Endothelial cell of umbilical vein (primary cell): ENCODE measurements around the gene COL4A1. TPM values are rescaled to one million over a fixed set of nuclear protein-coding genes. Genes with fewer than 3 reads are reported as not detected.
A peak's percentile ranks its signal among the peaks of the same experiment; 100 is the strongest.

Source experiments
- BruUV-seq: library from RNA; stranded (reverse); fragments of 400-500 nt; replicated peaks from 2 replicates; lab custom pipeline; 2021; lab: Mats Ljungman, UMichigan
- CTCF ChIA-PET: fragments of 300-600, 350-600 bp; sonication (Branson Sonifier 250); formaldehyde crosslinking; loops from one replicate; lab custom pipeline; 2021; ENCODE audit warnings: antibody characterized with exemption, inconsistent platforms; lab: Charles Lee
- POLR2A ChIA-PET: fragments of 300-600, 350-600 bp; sonication (Branson Sonifier 250); formaldehyde crosslinking; loops from one replicate; lab custom pipeline; 2021; ENCODE audit warnings: antibody characterized with exemption, inconsistent platforms; lab: Charles Lee
- DNase-seq: peaks from one replicate; pipeline ENCODE4 v3.0.0-alpha.2; 2011; ENCODE audit warnings: low read depth, low spot score
- FAIRE-seq: peaks from 2 replicates; lab custom pipeline; 2011; peaks lifted over from hg19 to GRCh38; lab: Jason Lieb, UNC
- H2AFZ ChIP-seq: 2 replicates; pipeline ENCODE4 v1.6.0; 2012; ENCODE audit warnings: low read depth, low read length, control low read depth, inconsistent platforms
- H3K27ac ChIP-seq: 2 replicates; pipeline ENCODE4 v1.5.1; 2011; ENCODE audit warnings: low read depth, mild to moderate bottlenecking, control low read depth, low read length, moderate library complexity; ENCODE audit not compliant: insufficient read depth
- H3K27me3 ChIP-seq, 2 experiments: 2 replicates each; pipeline versions ENCODE4 v1.6.0 to v1.6.1; 2011; ENCODE audit warnings: low read length in 2 of 2, mixed read lengths in 1 of 2; ENCODE audit not compliant: control insufficient read depth in 2 of 2, insufficient read depth in 2 of 2
- H3K36me3 ChIP-seq, 2 experiments: 2 replicates in 1 of 2; 3 replicates in 1 of 2; pipeline ENCODE4 v1.5.1; 2011; ENCODE audit warnings: low read length in 2 of 2, mild to moderate bottlenecking in 1 of 2, moderate library complexity in 1 of 2; ENCODE audit not compliant: control insufficient read depth in 2 of 2, insufficient read depth in 2 of 2; ENCODE audit errors: extremely low read depth in 1 of 2
- H3K4me1 ChIP-seq: 3 replicates; pipeline ENCODE4 v1.5.1; 2011; ENCODE audit warnings: mild to moderate bottlenecking, low read length; ENCODE audit not compliant: control insufficient read depth, insufficient read depth; ENCODE audit errors: extremely low read depth
- H3K4me2 ChIP-seq: 2 replicates; pipeline ENCODE4 v1.6.1; 2011; ENCODE audit warnings: low read length, control low read depth, mixed read lengths; ENCODE audit not compliant: insufficient read depth
- H3K4me3 ChIP-seq, 3 experiments: fragments of 200-600 bp in 1 of 3; sonication (generic), shearing (Covaris generic) in 1 of 3; replicated peaks in 1 of 3; 2 replicates each; pipeline ENCODE4 v1.5.1; 2011 to 2016; ENCODE audit warnings: control low read depth in 3 of 3, low read length in 3 of 3, mild to moderate bottlenecking in 2 of 3, inconsistent platforms in 1 of 3, low read depth in 1 of 3, moderate library complexity in 1 of 3; ENCODE audit not compliant: insufficient read depth in 1 of 3
- H3K79me2 ChIP-seq: 2 replicates; pipeline ENCODE4 v1.6.0; 2012; ENCODE audit warnings: low read length, inconsistent platforms; ENCODE audit not compliant: control insufficient read depth, insufficient read depth
- H3K9ac ChIP-seq: replicated peaks from 2 replicates; pipeline ENCODE3; 2011; ENCODE audit warnings: low read length, control low read depth; ENCODE audit not compliant: insufficient read depth; ENCODE audit errors: extremely low read depth
- H3K9me1 ChIP-seq: replicated peaks from 3 replicates; pipeline ENCODE4 v1.6.0; 2011; ENCODE audit warnings: mild to moderate bottlenecking, low read length; ENCODE audit not compliant: control insufficient read depth, insufficient read depth; ENCODE audit errors: extremely low read depth
- H3K9me3 ChIP-seq: replicated peaks from 2 replicates; pipeline ENCODE4 v1.5.1; 2012; ENCODE audit warnings: low read length, inconsistent platforms; ENCODE audit not compliant: control insufficient read depth, insufficient read depth
- H4K20me1 ChIP-seq: replicated peaks from 2 replicates; pipeline ENCODE3; 2011; ENCODE audit warnings: mild to moderate bottlenecking, low read length; ENCODE audit not compliant: control insufficient read depth, insufficient read depth; ENCODE audit errors: extremely low read depth
- EZH2 ChIP-seq: IDR thresholded peaks from 2 replicates; pipeline ENCODE4 v1.6.1; 2012; ENCODE audit warnings: borderline replicate concordance, low read depth, mild to moderate bottlenecking, moderate library complexity, low read length, inconsistent platforms; ENCODE audit not compliant: severe bottlenecking
- FOS ChIP-seq: IDR thresholded peaks from 2 replicates; pipeline ENCODE4 v1.6.1; 2011; ENCODE audit warnings: mild to moderate bottlenecking, low read length, moderate library complexity, borderline replicate concordance; ENCODE audit not compliant: insufficient read depth
- GATA2 ChIP-seq: IDR thresholded peaks from 2 replicates; pipeline ENCODE4 v1.7.0; 2011; ENCODE audit warnings: low read depth, mild to moderate bottlenecking, moderate library complexity, mixed read lengths, low read length; ENCODE audit not compliant: insufficient read length, insufficient read depth
- JUN ChIP-seq: IDR thresholded peaks from 2 replicates; pipeline ENCODE4 v1.6.1; 2011; ENCODE audit warnings: borderline replicate concordance, low read depth; ENCODE audit not compliant: insufficient read length, insufficient read depth
- MYC ChIP-seq: IDR thresholded peaks from one replicate; pipeline ENCODE4 v1.6.1; 2011; ENCODE audit warnings: mild to moderate bottlenecking, low read depth, low read length
- POLR2A ChIP-seq: IDR thresholded peaks from 2 replicates; pipeline ENCODE4 v1.6.1; 2012; ENCODE audit warnings: low read depth, mild to moderate bottlenecking, control low read depth, low read length
- POLR2AphosphoS5 ChIP-seq: IDR thresholded peaks from 2 replicates; pipeline ENCODE4 v1.6.1; 2012; ENCODE audit warnings: low read depth, mild to moderate bottlenecking, control low read depth, low read length, moderate library complexity; ENCODE audit not compliant: insufficient read depth
- dilution Hi-C: fragments of 300-500 bp; cut with MboI; formaldehyde crosslinking; loops from one replicate; pipeline ENCODE4 v1.15.0; 2019; ENCODE audit warnings: low sequenced_read_pairs; ENCODE audit not compliant: extremely low pct_ligation_motif_present
- intact Hi-C: fragments of 100-400 bp; cut with micrococcal nuclease; formaldehyde crosslinking; loops from one replicate; pipeline ENCODE4 v1.10.0; 2022
- polyA plus RNA-seq, 4 experiments: library from polyadenylated mRNA; depleted of rRNA in 3 of 4; stranded (reverse) in 3 of 4; unstranded in 1 of 4; fragments of >200 nt; gene quantifications; 2 replicates each; pipeline versions ENCODE4 v1.2.1 to v1.2.3, GENCODE V29; 2011 to 2012; ENCODE audit warnings: missing spikeins in 1 of 4
- total RNA-seq: library from RNA; stranded (reverse); gene quantifications from 2 replicates; pipeline ENCODE4 v1.2.3, GENCODE V29; 2021
- TF ChIP-seq, protein P1 (sequence below), 2 donors: IDR thresholded peaks; 1 replicate in 1 of 2; 2 replicates in 1 of 2; pipeline ENCODE4 v1.5.1; 2011; ENCODE audit warnings: low read length in 2 of 2, mild to moderate bottlenecking in 2 of 2, moderate library complexity in 2 of 2, control low read depth in 1 of 2, inconsistent platforms in 1 of 2, low read depth in 1 of 2; ENCODE audit not compliant: insufficient read depth in 1 of 2; ENCODE audit errors: extremely low read depth in 1 of 2
- TF ChIP-seq, protein P2 (sequence below): IDR thresholded peaks from 2 replicates; pipeline ENCODE4 v1.6.1; 2011; ENCODE audit not compliant: insufficient read depth, insufficient read length

Gene COL4A1
- total and polyA plus RNA-seq, 2 donors (not counting 3 experiments of a cell fraction or from before 2014, with no cell fraction given) = 384 to 1,119 TPM

DNA sequence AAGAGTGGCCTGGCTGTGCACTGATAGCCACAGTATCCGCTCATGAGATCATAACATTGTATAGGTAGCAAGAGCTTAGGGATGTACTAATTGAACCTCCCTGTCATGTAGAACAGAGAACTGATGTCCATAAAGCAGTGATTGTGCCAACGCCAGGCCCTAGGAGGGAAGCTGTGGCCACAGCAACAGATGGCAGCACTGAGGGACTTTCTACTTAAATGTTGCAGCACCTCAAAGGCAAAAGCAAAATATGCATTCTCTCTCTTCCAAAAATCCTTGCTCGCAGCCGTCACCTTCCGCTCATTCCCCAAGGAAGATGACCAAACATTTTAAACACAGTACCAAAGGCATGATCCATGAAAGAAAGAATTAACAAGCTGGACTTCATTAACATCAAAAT, 32.3 kb downstream of the COL4A1 start:
- no peaks in the 10 kb centered on the region for H3K9me3 ChIP-seq
- H2AFZ ChIP-seq = no peak overlapping the region
- dilution Hi-C loops (no loop called here), intact Hi-C loops (no loop called here)
- H3K9me1 ChIP-seq = peaks cover 3% of the 10 kb centered on the region
- BruUV-seq = no TSS peak
- DNase-seq (no peak), FAIRE-seq (no peak)
- no peak overlapping the region for H3K4me2 ChIP-seq
- peaks cover 2 to 8% of the 10 kb centered on the region in 2 experiments for H3K36me3 ChIP-seq
- ChIA-PET POLR2A (no interaction called here), CTCF (interaction anchor here (0.6 to 2.8 kb wide), 8 partner anchors 12 to 144 kb away, joined by 3 to 10 read pairs (median 4); partner anchors contain the start of genes COL4A1 and COL4A2)
- no peaks in the 10 kb centered on the region for H3K4me1 ChIP-seq
- TF ChIP-seq, protein P1, sequence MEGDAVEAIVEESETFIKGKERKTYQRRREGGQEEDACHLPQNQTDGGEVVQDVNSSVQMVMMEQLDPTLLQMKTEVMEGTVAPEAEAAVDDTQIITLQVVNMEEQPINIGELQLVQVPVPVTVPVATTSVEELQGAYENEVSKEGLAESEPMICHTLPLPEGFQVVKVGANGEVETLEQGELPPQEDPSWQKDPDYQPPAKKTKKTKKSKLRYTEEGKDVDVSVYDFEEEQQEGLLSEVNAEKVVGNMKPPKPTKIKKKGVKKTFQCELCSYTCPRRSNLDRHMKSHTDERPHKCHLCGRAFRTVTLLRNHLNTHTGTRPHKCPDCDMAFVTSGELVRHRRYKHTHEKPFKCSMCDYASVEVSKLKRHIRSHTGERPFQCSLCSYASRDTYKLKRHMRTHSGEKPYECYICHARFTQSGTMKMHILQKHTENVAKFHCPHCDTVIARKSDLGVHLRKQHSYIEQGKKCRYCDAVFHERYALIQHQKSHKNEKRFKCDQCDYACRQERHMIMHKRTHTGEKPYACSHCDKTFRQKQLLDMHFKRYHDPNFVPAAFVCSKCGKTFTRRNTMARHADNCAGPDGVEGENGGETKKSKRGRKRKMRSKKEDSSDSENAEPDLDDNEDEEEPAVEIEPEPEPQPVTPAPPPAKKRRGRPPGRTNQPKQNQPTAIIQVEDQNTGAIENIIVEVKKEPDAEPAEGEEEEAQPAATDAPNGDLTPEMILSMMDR (IDR thresholded peaks at IDR 0.05; ENCODE audit: extremely low read depth in 1 of 2, insufficient read depth in 1 of 2, low read depth in 1 of 2, low read length in 2 of 2) = peak in 1 of 2 donors; percentile 5
- TF ChIP-seq POLR2AphosphoS5 = no peak
- H3K27ac ChIP-seq = no peak overlapping the region
- H3K27me3 ChIP-seq = no peaks in the 10 kb centered on the region
- H3K9ac ChIP-seq = no peak overlapping the region
- peaks cover 63% of the 10 kb centered on the region for H3K79me2 ChIP-seq
- H4K20me1 ChIP-seq = peaks cover 22% of the 10 kb centered on the region
- no peak overlapping the region for H3K4me3 ChIP-seq

DNA sequence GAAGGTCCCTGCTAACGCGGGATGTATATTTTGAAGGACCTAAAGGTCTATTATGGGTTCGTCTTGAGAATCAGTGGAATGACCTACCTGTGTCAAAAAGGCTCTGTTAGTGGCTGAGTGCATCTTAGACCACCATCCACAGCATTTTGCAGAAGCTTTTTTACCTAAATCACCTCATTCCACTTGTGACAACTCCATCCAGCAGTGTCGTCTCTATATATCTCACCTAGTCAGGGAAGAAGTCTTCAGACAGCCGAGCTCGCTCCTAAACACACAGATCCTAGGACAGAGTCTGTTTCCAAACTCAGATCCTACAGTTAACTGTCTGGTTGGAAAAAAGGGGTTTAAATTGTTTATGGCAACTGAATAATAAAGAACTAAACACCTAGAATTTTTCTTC, 33.7 kb downstream of the COL4A1 start:
- no TSS peak for BruUV-seq
- dilution Hi-C loops (no loop called here), intact Hi-C loops (no loop called here)
- no peak for FAIRE-seq
- DNase-seq = no peak
- no peaks in the 10 kb centered on the region for H3K27me3 ChIP-seq
- peaks cover 60% of the 10 kb centered on the region for H3K79me2 ChIP-seq
- H3K4me2 ChIP-seq = no peak overlapping the region
- H3K36me3 ChIP-seq = peaks cover 6 to 8% of the 10 kb centered on the region in 2 experiments
- H3K4me1 ChIP-seq = no peaks in the 10 kb centered on the region
- H3K9me3 ChIP-seq = no peaks in the 10 kb centered on the region
- H3K9ac ChIP-seq = no peak overlapping the region
- TF ChIP-seq, protein P2, sequence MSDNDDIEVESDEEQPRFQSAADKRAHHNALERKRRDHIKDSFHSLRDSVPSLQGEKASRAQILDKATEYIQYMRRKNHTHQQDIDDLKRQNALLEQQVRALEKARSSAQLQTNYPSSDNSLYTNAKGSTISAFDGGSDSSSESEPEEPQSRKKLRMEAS = no peak
- TF ChIP-seq FOS (no peak), MYC (no peak), EZH2 (no peak), POLR2A (no peak), GATA2 (no peak), POLR2AphosphoS5 (no peak), JUN (no peak)
- TF ChIP-seq, protein P1 (IDR thresholded peaks at IDR 0.05; ENCODE audit: extremely low read depth in 1 of 2, insufficient read depth in 1 of 2, low read depth in 1 of 2, low read length in 2 of 2) = no peak
- peaks cover 19% of the 10 kb centered on the region for H4K20me1 ChIP-seq
- ChIA-PET POLR2A (no interaction called here), CTCF (interaction anchor here (1.4 kb wide), 1 partner anchor 35 kb away, joined by 4 read pairs; no protein-coding TSS in a partner anchor)
- no peak overlapping the region for H3K27ac ChIP-seq
- peaks cover 3% of the 10 kb centered on the region for H3K9me1 ChIP-seq
- H3K4me3 ChIP-seq = no peak overlapping the region
- H2AFZ ChIP-seq = no peak overlapping the region
